Activated CD8-positive, alpha-beta memory T cell treated with anti-CD3 and anti-CD28 coated beads, Interleukin-2, amount 50 U/mL, for 1 hour (primary cell): Measurements from ENCODE around the gene KRT72.

Source experiments
- DNase-seq: peaks from one replicate; pipeline ENCODE4 v3.0.0-alpha.2; 2020; ENCODE audit errors: extremely low read depth

KRT72 gene

GRCh38 chr12:52630008-52630500 lies 28.8 kb upstream of the KRT72 start:
- DNase-seq, result no peak

- no peak for DNase-seq
These were observed 28.2 kb upstream of the KRT72 start for GRCh38 chr12:52629281-52630007.

- DNase-seq, result no peak
These were observed 27.6 kb upstream of the KRT72 start for GRCh38 chr12:52628841-52629240.

- DNase-seq, result no peak
These were observed 26.8 kb upstream of the KRT72 start for GRCh38 chr12:52628111-52628507.

GRCh38 chr12:52627395-52628110 lies 26.3 kb upstream of the KRT72 start:
- DNase-seq, result no peak

GRCh38 chr12:52622349-52622748 lies 21.1 kb upstream of the KRT72 start:
- no peak for DNase-seq

GRCh38 chr12:52618866-52619265 lies 17.6 kb upstream of the KRT72 start:
- no peak for DNase-seq

- no peak for DNase-seq
These were observed 17.0 kb upstream of the KRT72 start, which contains the start of gene KRT73 for GRCh38 chr12:52618216-52618615. TSS of gene KRT73 (minus strand) at chr12:52618559. CDS start at chr12:52618524, 35 bp downstream.

GRCh38 chr12:52617403-52617785 lies 16.1 kb upstream of the KRT72 start:
- DNase-seq, result no peak

- no peak for DNase-seq
These were observed 15.6 kb upstream of the KRT72 start for GRCh38 chr12:52616680-52617402.

- DNase-seq, result no peak
These were observed 14.6 kb upstream of the KRT72 start for GRCh38 chr12:52615912-52616311.

GRCh38 chr12:52615208-52615868 lies 14.1 kb upstream of the KRT72 start:
- no peak for DNase-seq

GRCh38 chr12:52614381-52615207 lies 13.3 kb upstream of the KRT72 start:
- DNase-seq, result no peak

GRCh38 chr12:52613384-52614030 lies 12.2 kb upstream of the KRT72 start:
- DNase-seq, result no peak

- no peak for DNase-seq
These were observed 11.4 kb upstream of the KRT72 start for GRCh38 chr12:52612431-52613383.

- no peak for DNase-seq
These were observed 9.8 kb upstream of the KRT72 start for GRCh38 chr12:52611080-52611468.

- DNase-seq, result no peak
These were observed 7.8 kb upstream of the KRT72 start for GRCh38 chr12:52608826-52609630.

GRCh38 chr12:52608161-52608560 lies 6.9 kb upstream of the KRT72 start:
- no peak for DNase-seq

GRCh38 chr12:52607314-52607713 lies 6.1 kb upstream of the KRT72 start:
- no peak for DNase-seq
